LNCAP (cell line): ENCODE results near the gene NUMB.

ENCODE experiments used
- CTCF ChIP-seq: fragments of 450-650 bp; IDR thresholded peaks from 2 replicates; pipeline ENCODE4 v1.5.1; 2017; ENCODE audit warnings: mild to moderate bottlenecking

NUMB gene

GRCh38 chr14:73311708-73312030 is 146.7 kb downstream of the NUMB start:
- no peak for TF ChIP-seq CTCF

- no peak for TF ChIP-seq CTCF
Observed at GRCh38 chr14:73307261-73307660, 151.1 kb downstream of the NUMB start.

GRCh38 chr14:73305499-73305898 is 152.8 kb downstream of the NUMB start:
- no peak for TF ChIP-seq CTCF

- TF ChIP-seq CTCF = peak; percentile 83
Observed at GRCh38 chr14:73295198-73295796, 163.0 kb downstream of the NUMB start.

- TF ChIP-seq CTCF = no peak
Observed at GRCh38 chr14:73293782-73294781, 164.3 kb downstream of the NUMB start.

- TF ChIP-seq CTCF = no peak
Observed at GRCh38 chr14:73290279-73290678, 168.1 kb downstream of the NUMB start.

- no peak for TF ChIP-seq CTCF
Observed at GRCh38 chr14:73289729-73290128, 168.6 kb downstream of the NUMB start.
